NAMALWA (cell line): ENCODE data around the gene PATJ.
A peak's percentile ranks its signal among the peaks of the same experiment; 100 is the strongest.
"Not testable (repeated sequence)": the region's sequence is repeated elsewhere in the genome, so short reads cannot be mapped to it uniquely, and the experiment has no call there.

Source experiments
- DNase-seq: peaks from one replicate; pipeline ENCODE4 v3.0.0-alpha.2; 2015; ENCODE audit warnings: low spot score

PATJ gene

DNA sequence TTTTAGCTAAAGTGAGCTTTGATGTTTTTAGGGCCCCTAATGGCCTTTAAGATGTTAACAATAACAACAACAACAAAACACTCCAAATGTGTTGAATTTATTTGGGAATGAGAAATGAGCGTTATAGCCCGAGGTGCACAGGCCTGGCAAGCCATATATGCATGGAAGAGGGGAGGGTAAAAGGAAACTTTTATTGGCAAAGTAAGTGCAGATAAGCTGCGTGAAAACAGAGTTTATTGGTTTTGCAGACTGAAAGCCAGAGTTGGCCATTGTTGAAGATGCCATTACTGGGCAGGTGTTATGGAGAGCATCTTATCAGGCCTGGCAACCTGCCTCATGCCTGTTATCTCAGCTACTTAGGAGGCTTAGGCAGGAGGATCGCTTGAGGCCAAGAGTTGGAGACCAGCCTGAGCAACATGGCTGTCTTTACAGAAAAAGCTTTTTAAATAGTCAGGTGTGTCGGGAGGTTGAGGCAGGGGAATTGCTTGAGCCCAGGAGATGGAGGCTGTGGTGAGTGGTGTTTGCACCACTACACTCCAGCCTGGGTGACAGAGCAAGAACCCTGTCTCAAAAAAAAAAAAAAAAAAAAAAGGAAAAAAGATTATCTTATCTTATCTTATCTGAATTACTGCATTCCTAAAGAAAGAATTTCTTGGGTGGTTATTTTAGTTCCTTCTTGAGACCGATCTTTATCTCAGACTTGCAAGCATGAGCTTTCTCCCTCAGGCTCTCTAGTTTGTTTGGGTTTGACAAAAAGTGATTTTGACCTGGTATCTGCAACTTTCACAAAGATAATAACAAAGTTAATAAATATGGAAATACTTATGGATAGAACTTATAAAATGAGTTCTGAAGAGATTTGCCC, 1.7 kb downstream of the PATJ start:
- no peak for DNase-seq

DNA sequence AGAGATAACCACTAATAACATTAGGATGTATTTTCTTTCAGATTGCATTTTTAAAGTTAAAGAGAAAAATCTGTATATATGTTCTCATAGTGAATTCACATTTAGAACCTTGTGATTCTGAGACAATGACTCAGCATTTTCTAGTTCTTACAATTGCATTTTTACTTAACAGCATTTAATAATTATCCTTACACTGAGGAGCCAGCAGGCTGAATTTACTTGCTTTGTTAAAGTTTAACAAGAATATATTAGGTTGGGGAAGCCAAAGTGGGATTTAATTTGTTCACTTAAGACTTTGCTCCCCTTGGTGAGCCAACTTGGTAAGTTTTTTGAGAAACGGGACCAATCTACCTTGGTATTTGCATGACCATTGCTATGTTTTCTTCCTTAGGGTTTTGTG, 4.5 kb downstream of the PATJ start:
- DNase-seq, result no peak

DNA sequence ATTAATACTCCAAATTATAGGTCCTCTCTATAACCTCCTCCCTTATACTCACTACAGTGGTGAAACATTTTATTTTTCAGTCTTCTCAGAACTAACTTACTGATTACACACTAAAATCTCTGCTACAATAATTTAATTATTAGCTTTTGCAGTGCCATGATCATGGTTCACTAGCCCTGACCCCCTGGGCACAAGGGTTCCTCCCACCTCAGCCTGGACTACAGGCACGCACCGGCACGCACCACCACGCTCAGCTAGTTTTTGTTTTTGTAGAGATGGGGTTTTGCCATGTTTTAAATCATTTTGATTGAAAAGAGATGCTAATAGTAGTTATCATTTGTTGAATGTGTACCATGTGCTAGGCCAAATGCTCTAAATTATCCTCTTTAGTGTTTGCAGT, 6.3 kb downstream of the PATJ start:
- no peak for DNase-seq

DNA sequence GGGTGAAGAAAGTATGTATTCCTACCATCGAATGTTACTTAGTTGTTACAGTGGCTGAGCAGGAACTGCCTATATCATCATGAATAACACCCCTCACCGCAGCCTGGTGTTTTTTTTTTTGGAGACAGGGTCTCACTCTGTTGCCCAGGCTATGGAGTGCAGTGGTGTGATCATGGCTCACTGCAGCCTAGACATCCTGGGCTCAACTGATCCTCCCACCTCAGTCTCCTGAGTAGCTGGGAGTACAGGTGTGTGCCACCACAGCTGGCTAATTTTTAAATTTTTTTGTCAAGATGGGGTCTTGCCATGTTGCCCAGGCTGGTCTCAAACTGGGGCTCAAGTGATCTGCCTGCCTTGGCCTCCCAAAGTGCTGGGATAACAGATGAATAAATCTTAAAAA, 7.3 kb downstream of the PATJ start:
- DNase-seq, result no peak

DNA sequence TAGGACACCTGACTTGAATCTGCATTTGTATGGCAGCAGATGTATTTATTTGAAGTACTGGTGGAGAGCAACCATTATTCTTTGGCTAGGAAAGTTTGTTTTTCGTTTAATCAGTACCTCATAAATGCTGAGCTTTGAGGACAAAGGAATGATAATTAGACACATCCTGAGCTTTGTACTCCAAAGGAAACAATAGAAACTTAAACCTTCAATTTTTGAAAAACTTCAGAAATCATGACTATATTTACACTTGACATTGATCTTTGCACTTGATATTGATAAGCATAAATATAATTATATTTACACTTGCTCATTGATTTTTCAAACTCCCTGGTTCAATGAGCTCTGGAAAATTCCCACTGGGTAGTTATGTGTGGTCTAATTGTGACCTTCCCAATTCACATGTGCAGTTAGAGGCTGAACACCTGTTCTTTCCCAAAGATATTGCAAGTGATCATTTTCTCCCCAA, 10.7 kb downstream of the PATJ start:
- no peak for DNase-seq

DNA sequence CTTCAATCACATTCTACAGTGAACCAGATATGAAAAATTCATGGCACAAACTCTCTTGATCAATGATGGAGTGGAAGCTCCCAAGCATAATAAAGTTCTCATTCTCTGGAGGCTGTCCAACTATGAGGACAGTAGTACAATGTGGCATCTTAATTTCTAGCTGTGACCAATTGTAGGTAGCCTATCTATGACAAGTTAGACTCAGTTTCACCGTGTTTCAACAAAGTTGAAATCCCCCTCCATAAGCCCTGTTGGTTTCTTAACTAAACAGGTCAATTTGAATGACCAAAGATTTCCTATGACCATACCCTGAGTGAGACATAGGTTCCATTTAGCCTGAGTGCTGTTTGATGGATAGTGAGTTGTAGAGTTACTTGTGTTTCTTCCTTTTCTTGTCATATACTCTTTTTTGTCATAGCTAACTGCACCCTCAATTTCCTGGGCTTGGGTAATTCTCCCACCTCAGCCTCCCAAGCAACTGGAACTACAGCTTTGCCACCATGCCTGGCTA, 11.8 kb downstream of the PATJ start:
- DNase-seq, result no peak

DNA sequence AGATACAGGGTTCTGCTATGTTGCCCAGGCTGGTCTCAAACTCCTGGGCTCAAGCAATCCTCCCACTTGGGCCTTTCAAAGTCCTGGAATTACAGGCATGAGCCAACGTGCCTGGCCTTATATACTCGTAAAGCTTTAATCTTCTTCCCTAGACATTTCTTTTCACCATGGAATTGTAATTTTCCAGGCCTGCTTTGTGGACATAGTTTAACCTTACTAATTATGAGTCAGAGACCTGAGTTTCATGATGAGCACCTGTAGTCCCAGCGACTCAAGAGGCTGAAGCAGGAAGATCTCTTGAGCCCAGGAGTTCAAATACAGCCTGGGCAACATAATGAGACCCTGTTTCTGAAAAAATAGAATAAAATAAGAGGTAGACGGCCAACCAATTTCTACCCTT, 12.3 kb downstream of the PATJ start:
- DNase-seq, result no peak

DNA sequence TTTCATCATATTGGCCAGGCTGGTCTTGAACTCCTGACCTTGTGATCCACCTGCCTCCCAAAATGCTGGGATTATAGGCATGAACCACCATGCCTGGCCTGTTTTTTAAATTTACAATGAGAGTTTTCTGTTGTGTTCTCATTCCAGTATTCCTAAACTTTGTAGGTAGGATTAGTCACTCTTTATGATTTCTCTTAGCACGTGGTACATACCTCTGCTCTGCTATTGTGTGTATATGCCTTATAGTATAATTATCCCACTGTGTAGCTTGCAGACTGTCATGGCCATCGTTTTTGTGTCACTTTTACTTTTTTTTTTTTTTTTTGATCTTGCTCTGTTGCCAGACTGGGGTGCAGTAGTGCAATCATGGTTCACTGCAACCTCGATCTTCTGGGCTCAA, 14.5 kb downstream of the PATJ start:
- DNase-seq, result no peak

DNA sequence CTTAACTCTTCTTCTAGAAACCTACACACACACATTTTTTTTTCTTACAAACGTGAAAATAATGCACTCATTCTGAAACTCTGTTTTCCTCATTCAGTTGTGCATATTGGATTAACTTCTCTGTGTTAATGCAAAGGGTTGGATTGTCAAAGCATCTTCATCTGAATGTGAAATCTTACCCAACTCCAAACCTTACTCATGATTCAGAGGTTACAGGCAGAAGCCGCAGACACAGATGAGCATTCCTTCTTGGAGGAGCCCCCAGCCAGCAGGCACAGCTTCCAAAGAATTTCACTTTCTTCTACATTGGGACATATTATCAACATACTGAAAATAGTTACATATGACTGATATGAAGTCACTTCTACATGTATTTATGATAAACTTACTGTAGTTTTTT, 15.7 kb downstream of the PATJ start:
- no peak for DNase-seq

DNA sequence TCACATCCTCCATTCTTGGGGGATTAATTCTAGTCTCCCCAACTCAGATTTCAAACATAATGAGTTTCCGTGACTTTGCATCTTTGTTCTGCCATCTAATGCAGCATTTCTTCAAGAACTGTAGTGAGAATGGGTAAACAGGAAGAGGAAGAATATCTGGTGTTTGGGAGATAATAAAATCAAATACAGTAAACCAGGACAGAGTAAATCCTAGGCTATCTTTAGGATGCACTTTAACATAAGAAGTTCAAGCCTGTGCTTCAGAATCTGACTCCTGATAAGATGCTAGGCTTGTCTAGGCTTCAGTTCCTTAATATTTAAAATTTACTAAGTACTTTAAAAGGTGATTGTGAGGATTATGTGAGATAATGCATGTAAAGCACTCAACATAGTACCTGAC, 27.9 kb downstream of the PATJ start:
- DNase-seq, result no peak

DNA sequence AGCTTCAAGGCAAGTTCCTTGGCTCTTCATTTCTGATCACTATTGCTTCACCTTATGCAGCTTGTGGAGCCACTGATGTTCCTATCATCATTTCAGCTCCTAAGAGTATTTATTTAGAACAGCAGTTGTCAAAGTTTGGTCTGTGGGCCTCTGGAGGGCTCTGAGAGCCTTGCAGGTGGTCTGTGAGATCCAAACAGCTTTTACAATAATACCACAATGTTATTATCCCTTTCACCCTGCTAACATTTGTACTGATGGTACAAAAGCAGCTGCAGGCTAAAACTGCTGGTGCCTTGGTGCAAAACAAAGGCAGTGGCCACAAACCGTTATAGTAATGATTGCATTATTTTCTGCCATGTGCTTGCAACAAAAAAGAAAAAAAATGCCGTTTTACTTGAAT, 33.8 kb downstream of the PATJ start:
- DNase-seq, result peak; percentile 31

DNA sequence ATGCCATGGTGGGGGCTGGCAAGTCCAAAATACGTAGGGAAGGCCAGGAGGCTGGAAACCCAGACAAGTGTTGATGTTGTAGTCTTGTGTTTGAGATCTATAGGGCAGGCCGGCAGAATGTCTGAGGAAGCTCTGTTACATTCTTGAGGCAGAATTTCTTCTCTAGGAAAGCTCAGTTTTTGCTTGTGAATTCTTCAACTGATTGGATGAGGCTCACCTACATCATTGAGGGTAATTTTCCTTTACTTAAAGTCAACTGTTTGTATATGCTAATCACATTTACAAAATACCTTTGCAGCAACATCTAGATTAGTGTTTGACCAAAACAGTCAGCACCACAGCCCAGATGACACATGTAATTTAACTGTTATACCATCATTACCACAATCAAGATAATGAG, 37.0 kb downstream of the PATJ start:
- DNase-seq, result no peak

DNA sequence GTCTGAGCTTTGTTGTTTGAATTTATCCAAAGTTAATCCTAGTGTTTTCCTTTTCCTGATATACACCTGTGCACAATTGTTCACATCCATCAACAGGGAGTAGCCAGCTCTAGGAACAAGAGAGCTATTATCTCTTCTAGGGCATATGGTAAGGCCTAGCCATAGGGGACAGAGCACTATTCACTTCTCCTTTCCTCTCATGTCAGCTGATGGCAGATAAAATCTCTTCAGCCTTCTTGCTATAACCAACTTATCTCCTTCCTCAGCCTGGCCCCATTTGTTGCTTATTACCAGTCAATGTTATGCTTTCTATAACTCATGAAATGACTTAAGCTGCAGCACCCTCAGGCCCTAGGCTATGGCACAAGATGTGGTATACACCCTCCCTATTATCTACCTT, 38.9 kb downstream of the PATJ start:
- no peak for DNase-seq

DNA sequence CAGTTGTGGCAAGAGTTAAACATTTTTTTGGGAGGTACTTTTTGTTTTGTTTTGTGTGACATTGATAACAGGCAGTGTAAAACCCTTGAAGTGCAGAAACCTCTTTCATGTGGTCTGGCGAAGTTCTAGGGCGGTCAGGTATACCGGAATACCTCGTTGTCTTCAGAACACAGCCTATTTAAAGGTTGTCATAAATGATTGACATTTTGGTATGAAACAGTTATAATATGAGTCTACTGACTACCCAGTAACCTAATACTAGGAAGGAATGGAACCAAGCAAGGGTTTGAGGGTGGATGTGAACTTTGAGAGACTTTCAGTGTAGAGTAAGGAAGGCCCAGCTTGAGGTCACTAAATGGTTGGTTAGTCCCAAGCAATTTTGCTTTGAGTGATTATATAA, 40.5 kb downstream of the PATJ start:
- DNase-seq, result no peak

DNA sequence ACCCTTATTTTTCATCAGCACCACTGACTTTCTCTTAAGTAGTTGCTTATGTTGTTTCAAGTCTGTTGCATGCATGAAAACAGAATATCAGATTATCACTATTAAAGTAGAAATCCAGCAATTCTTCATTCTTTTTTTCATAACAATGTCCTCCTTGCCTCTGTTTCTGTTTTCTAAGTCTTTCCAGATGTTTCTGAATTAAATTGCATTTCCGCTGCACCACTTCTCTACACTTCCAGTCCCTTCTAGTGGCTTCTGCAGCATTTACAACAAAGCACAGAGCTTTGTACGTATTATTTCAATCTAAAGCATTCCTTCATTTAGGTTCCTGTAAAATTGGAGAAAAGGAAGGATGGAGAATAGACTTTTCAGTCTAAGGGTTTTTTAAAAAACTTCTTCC, 42.4 kb downstream of the PATJ start:
- DNase-seq, result no peak

DNA sequence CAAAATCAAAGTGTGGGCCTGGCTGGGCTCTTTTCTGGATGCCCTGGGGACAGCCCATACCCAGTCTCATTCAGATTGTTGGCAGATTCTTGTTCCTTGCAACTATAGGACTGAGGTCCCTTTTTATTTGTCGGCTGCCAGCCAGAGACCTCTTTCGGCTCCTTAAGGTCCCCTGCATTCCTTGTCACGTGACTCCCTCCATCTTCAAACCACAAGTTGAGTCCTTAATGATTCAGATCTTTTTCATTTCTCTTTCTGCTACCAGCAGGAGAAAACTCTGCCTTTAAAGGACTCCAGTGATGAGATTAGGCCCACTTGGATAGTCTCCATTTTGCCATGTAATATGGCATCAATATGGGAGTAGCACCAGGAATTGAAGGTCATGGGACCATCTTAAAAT, 48.6 kb downstream of the PATJ start:
- DNase-seq, result no peak

DNA sequence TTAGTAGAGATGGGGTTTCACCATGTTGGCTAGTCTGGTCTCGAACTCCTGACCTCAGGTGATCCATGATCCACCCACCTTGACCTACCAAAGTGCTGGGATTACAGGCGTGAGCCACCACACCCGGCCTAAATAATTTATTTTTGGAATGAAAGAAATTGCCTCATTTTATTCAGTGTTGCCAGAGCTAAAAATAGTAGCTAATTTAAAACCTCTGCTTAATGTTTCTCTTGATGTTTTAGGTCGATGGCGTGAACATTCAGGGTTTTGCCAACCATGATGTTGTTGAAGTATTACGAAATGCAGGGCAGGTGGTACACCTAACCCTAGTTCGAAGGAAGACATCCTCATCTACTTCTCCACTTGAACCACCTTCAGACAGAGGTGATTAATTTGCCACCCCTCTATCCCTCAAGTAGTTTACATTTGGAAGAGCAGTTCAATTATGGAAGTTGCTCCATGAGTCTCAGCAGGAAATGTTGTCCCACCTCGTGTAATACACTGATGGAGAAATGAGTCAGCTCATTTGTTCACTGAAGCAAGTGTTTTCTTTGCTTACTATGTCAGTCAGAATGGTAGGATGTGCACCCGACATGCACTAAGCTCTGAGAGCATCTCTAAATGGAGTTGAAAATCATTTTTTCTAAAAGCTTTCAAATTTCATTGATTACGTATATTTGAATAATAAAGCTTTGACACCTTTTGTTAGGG, 54.9 kb downstream of the PATJ start:
- no peak for DNase-seq

DNA sequence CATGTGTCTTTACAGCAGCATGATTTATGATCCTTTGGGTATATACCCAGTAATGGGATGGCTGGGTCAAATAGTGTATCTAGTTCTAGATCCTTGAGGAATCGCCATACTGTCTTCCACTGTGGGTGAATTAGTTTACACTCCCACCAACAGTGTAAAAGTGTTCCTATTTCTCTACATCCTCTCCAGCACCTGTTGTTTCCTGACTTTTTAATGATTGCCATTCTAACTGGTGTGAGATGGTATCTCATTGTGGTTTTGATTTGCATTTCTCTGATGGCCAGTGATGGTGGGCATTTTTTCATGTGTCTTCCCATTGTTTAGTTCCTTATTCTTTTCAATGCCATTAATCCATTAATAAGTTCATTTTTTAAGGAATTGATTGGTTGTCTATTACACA, 58.8 kb downstream of the PATJ start:
- not testable (repeated sequence) for DNase-seq

DNA sequence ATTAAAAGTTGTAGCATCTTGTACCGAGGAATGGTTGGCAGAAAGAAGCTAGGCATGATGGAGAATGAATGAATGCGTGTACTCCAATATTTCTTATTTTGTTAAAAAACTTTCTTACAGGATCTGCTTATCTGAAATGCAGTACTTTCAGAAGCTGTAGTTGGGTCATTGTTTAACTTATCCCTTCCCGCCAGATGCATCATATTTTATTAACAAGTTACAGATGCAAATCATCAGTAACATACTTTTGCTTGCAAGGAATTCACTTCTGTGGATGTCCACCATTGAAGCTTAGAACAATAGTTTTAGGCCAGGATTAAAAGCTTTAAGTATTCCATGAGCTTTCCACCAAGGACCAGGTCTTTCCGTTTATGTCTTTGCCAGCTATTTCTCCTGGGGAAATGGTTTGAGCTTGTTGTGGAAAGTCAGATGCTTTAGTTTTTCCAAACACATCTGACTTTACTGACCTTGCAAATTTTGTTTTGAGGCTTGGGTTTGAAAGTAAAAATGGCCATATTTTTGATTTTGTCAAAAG, 65.4 kb downstream of the PATJ start:
- DNase-seq, result no peak

DNA sequence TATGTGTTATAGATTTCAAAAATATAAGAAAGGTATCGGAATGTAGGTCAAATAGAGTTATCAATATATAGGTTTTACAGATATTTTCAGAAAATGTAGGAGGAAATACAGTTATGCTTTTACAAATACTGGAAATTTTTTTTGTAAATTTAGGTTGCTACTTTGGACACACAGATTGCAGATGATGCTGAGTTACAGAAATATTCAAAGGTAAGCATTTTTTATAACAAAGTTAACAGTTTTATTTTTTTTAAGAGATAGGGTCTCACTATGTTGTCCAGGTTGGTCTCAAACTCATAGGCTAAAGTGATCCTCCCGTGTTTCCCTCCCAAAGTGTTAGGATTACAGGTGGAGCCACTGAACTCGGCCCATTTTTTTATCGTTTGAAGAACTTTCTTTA, 66.0 kb downstream of the PATJ start:
- DNase-seq, result no peak

DNA sequence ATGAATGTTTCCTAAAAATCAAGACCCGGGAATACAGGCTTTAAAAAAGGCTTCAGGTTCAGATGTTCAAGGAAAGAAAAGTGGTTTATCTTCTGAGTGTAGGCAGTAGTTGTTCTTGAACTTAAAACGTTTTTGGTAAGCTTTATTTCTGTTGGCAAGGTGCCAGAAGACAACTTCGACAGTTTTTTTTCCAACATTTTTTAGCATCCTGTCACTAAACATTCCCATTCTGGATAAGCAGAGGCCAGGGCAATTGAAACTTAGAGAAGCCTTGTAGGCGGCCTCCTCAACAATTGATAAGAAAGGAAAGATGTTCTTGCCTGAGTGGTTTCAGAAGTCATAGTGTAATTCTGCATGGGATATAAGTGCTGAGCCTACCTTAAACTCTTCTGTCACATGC, 66.7 kb downstream of the PATJ start:
- no peak for DNase-seq

DNA sequence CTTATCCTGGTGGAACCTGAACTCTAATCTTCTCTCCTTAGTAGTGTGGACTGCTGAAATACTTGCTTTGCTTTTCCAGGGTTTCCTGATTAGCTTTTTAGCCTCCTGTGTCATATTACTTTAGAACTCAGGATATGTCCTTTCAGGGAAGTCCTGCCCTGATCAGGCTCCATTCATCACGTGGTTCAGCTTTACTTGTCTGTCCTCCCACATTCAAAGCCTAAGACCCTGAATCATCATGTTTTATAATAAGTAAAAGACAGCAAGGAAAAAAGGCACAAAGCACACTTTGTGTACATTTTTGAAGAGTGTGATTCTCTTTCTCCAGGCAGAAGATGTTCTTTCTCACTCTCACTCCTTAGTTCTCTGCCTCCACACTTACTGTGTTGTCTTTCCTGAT, 70.6 kb downstream of the PATJ start:
- no peak for DNase-seq

DNA sequence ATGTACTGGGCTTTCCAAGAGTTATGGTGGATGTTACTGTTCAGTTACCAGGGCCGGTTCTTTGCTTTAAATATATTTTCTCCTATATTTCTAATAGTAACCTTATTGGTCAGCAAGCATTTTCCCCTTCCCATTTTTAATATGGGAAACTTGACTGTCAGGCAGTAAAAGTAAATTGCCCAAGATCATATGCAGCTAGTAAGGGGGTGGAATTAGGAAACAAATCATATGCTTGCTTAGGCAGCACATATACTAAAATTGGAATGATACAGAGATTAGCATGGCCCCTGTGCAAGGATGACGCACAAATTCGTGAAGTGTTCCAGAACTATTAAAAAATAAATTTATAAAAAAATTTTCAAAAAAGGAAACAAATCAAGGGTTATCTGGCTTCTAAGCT, 73.9 kb downstream of the PATJ start:
- no peak for DNase-seq
